ENCODE data around the gene KRTAP2-1.

DNA sequence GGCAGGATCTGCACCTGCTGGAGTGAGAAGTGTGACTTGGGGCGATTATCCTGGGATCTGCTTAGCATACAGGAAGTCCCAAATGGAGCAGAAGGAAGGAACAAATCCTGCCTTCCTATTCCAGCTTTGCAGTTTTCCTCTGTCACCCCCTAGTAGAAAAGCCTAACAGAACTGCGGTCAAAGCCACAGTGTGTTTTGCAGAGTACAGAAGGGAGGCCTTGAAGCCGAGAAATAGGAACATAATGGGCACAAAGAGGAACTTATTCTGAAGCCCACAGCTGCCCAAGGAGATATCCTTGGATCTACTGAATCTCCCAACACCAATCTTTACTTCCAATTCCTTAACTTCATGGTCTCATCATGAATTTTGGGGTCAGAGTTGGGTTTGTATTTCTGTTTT, 28.6 kb downstream of the KRTAP2-1 start:
- TF ChIP-seq, protein P1, sequence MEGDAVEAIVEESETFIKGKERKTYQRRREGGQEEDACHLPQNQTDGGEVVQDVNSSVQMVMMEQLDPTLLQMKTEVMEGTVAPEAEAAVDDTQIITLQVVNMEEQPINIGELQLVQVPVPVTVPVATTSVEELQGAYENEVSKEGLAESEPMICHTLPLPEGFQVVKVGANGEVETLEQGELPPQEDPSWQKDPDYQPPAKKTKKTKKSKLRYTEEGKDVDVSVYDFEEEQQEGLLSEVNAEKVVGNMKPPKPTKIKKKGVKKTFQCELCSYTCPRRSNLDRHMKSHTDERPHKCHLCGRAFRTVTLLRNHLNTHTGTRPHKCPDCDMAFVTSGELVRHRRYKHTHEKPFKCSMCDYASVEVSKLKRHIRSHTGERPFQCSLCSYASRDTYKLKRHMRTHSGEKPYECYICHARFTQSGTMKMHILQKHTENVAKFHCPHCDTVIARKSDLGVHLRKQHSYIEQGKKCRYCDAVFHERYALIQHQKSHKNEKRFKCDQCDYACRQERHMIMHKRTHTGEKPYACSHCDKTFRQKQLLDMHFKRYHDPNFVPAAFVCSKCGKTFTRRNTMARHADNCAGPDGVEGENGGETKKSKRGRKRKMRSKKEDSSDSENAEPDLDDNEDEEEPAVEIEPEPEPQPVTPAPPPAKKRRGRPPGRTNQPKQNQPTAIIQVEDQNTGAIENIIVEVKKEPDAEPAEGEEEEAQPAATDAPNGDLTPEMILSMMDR (IDR thresholded peaks at IDR 0.05 in 4 of 5, conservative IDR thresholded peaks at IDR 0.05 in 1 of 5), result no peak
- TF ChIP-seq POLR2A (IDR thresholded peaks at IDR 0.05), result no peak

All from gastrocnemius medialis (tissue), 4 donors.